ENCODE results near the gene ANKAR. TPM values are rescaled to one million over a fixed set of nuclear protein-coding genes. Genes with fewer than 3 reads are reported as not detected.
"Not testable (repeated sequence)": the region's sequence is repeated elsewhere in the genome, so short reads cannot be mapped to it uniquely, and the experiment has no call there.

ANKAR gene
- total RNA-seq, 1 experiment from 2014 or later, result 1.0 TPM

DNA sequence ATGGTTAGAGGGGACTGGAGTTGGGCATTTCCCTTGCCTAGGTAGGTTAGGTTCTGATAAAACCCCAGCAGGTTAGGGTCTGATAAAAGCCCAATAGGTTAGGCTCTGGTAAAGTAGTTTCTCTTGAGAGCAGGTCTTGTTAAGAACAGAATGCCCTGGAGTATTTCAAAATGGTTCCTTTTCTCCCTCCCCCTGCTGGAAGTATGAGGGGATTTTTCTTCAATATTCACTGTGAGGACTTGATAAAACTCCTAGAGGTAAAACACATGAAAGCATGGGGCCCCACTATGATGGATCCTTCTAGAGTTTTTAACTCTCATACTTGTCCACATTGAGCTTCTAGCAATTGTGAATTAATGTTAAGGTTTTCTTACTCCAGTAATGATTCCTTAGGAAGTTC is 27.6 kb downstream of the ANKAR start:
- DNase-seq (ENCODE audit: low spot score), result no peak

DNA sequence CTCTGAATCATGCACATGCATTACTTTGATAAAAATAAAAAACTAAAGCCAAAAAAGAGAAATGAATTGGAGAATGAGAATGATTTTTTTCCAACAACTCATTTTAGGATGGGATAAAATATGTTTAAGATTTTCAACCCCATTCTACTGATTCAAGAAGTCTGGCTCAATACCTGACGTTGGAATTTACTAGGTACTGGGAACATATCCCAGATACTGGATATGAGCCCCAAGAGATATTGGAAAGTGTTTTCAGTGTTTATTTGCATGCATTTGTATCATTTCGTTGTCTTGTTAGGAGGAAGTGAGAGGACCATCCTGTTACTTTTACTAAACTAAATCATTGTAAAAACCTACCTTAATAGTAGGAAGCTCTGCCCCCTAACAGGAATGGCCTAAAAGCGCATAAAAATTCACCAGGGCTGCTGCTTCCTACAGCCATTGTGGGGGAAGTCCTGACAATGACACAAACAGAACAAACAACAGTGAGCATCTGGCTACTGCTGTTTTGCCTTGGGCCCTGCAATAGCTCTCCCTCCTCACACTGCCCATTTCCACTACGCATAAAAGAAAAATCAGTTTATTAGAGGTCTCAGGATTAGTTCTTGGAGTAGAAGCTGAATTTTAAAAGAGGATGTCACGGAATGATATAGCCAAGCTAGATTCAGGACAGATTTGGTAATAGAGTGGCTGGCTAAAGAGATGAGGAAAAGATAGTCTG is 35.2 kb downstream of the ANKAR start:
- no peak for DNase-seq (ENCODE audit: low spot score)

DNA sequence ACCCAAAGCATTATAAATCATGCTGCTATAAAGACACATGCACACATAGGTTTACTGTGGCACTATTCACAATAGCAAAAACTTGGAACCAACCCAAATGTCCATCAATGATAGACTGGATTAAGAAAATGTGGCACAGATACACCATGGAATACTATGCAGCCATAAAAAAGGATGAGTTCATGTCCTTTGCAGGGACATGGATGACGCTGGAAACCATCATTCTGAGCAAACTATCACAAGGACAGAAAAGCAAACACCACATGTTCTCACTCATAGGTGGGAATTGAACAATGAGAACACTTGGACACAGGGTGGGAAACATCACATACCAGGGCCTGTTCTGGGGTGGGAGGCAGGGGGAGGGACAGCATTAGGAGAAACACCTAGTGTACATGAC is 43.1 kb downstream of the ANKAR start:
- DNase-seq (ENCODE audit: low spot score), result not testable (repeated sequence)

DNA sequence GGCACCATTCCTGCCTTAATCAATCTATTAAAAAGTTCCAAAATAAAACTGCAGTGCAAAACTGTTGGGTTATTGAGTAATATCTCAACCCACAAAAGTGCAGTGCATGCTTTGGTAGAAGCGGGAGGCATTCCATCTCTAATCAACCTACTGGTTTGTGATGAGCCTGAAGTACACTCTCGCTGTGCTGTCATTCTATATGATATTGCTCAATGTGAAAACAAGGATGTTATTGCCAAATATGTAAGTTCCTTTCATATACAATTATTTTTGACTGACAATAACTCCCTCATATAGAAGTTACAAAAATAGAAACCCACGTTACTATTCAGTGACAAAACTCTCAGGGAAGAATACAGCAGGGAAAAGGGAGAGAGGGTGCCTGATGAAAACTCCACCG is 45.1 kb downstream of the ANKAR start:
- DNase-seq (ENCODE audit: low spot score), result no peak

DNA sequence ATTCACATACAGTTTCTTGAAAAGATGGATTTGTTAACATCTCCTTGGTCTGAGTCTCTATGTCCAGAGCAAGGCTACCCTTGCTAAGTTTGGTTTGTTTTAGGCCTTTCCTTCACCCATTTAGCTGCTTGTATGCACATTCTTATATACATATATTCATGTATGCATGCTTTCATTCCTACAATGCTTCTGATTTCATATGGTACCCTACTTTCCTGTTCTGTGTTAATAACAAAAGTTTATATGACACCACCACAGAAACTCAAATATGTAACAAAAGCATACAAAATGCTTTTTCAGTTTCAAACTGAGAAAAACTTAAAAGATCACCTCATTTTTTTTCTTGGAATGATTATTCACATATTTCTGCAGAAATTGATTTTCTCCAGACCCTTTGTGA is 48.7 kb downstream of the ANKAR start:
- DNase-seq (ENCODE audit: low spot score), result no peak

Other genes starting within 250 kb of the ANKAR start
- gene WDR75, start 233.2 kb upstream of the ANKAR start, total RNA-seq (2014; rRNA removed; shearing (Covaris generic)), result 62.1 and 68.6 TPM in 2 replicates
- gene SLC40A1, start 93.9 kb upstream of the ANKAR start, total RNA-seq (2014; rRNA removed; shearing (Covaris generic)), result 2.2 and 3.8 TPM in 2 replicates
- gene ASNSD1, start 13.2 kb upstream of the ANKAR start, total RNA-seq (2014; rRNA removed; shearing (Covaris generic)), result 62.1 and 69.1 TPM in 2 replicates
- gene OSGEPL1, start 88.1 kb downstream of the ANKAR start, total RNA-seq (2014; rRNA removed; shearing (Covaris generic)), result 12.3 and 15.3 TPM in 2 replicates
- 84.6 and 91.4 TPM in 2 replicates for gene ORMDL1, start 109.7 kb downstream of the ANKAR start, total RNA-seq (2014; rRNA removed; shearing (Covaris generic))
- 12.7 and 17.5 TPM in 2 replicates for gene PMS1, start 109.8 kb downstream of the ANKAR start, total RNA-seq (2014; rRNA removed; shearing (Covaris generic))